HG03135 (cell line): ENCODE results near the gene TMEM131.
"Not testable (repeated sequence)": the region's sequence is repeated elsewhere in the genome, so short reads cannot be mapped to it uniquely, and the experiment has no call there.

Source experiments
- ATAC-seq: cut with Tn5 transposase; IDR thresholded peaks from one replicate; pipeline ENCODE4 v1.9.1; 2021; ENCODE audit warnings: mild to moderate bottlenecking, moderate library complexity; ENCODE audit not compliant: unreplicated experiment

The TMEM131 gene

DNA sequence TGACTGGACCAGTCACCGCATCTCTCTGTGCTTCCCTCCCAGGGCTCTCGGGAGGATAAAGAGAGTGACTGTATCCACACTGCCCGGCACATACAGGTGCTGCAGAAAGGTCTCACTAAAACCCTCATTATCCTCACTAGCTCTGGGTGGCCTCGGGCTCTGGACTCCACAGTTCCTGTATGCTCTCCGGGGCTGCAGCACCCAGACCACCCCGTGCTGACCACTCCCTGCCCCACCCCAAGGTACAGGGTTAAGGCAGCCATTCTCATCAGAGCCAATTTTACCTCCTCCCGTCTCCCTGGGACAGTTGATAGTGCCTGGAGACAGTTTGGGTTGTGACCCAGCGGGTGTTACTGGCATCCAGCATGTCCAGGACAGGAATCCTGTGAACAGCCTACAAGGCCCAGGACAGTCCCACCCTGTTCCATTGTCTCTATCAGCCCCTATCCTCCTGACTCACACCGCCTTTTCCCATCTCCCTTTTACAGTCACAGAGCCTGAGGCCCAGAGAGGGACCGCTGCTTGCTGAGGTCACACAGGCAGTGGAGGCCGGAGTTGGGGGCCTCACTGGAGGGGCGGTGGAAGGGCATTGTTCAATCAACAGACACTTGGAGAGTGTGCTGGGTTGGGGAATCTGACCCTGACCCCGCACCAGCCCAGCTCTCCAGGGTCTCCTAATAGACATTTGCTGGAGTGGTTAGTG is 280.6 kb downstream of the TMEM131 start:
- ATAC-seq: no peak

DNA sequence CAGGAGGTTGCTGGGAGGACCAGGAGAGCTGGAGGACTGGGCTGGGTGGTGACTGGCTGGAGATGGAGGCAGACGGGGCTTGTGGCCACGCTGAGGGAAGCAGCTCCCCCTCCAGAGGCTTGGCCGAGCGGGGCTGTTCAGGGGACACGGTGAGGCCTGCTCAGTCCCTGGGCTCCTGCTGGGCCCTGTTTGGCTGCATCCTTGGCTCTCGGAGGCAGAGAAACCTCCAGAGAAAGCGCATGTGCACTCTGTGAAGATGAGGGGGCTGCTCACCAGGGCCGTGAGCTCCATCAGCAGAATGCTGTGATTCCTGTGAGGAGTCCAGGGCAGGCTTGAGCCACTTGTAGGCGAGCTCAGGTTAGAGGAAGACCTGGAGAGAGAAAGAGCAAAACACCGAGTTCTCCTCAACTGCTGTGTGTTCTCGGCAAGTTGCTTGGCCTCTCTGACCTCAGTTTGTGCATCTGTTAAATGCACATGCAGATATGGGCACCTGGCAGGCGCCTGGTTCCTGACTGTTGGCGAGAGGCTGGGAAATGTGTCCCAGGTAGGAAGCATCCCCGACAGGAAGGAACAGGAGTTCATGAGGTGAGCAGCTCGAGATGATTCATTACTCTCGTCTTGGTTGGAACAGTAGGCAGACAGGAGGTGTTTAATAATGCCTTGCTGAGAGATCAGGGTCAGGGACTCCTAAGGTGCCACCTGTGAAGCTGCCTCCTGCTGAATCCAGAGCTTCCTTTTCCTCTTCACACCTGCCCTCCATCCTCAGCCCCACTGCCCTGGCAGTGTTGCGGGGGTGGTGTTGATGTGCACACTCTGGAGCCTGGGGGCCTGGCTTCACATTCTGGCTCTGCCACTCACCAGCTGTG is 281.4 kb downstream of the TMEM131 start:
- no peak for ATAC-seq

DNA sequence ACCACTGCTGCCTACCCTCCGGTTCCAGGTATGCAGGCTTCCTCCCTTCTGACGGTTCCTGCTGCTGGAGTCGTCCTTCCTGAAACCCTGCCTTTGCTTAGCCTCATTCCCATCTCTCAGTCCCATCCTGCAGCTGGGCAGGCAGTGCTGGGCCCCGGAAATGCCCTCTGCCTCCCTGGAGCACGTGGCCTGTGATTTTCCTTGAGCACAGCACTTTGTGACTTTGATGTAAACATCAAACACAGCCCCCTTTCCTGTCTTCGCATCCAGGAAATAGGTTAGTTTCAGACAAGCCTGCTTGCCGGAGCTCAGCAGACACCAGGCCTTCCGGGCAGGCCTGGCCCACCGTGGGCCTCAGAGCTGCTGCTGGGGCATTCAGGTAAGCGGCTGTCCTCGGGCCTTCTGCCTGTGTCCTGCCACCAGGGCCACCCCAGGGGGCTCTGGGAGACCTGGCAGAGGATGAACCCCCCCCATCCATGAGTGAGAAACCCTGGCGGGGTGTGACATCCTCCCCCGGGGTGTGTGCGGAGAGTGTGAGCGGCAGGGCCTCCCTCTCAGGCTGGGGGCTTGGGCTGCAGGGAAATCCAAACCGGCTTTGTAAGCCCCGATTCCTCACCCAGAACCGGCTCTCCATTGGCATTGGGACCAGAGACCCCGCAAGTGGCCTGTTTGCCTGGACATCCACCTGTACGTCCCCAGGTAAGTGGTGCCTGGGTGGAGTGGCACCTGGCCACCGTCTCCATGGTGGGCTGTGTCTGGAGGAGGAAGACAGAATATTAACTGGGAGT is 282.3 kb downstream of the TMEM131 start, which contains the start of gene ZAP70:
Gene ZAP70 (plus strand): TSS at position 281 of the 788 bp plus-strand sequence. CDS start 10,461 bp downstream, outside the sequence.
- no peak for ATAC-seq

DNA sequence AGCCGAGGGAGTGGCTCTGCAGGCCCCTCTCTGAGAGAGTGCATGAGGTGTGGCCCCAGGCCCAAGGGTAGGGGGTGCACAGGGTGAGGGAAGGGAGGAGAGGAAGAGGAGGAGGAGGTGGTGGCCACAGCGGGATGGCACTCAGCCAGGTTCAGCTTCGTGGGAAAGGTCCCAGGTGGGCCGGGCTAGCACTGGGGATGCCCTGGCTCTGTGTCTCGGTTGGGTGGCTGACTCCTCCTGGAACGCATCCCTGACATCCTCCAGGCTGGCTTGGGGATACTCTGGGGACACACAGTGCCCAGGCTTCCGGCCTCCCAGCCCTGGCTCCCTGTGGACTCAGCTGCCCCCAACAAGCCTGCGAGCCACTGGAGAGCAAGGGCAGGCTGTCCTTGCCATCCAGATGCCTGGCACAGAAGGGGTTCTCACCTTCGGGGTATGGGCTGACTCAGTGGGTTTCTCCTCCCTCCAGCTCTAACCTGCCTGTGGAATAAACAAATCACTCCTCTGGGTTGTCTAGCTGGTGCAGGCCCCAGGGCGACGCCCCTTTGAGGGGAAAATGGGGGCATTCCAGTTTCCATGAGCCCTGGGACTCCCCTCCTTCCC is 283.0 kb downstream of the TMEM131 start:
- ATAC-seq: no peak

DNA sequence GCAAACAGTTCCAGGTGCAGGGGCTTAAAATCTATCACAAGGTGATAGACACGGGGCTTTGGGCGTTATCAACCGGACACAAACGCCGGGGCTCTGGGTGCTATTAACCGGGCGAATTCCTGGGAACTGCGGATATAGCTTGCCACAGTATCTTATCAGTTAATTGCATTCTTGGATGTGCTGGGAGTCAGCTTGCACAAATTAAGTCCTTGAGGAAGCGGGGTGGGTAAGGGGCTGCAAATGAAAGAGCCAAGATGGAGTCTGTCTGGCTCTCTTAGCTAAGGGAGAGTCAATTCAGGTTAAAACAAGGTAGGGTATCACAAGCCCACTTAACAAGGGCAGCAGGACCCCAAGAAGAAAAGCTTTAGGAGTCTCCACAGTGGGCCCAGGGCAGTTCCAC is 283.6 kb downstream of the TMEM131 start:
- not testable (repeated sequence) for ATAC-seq

DNA sequence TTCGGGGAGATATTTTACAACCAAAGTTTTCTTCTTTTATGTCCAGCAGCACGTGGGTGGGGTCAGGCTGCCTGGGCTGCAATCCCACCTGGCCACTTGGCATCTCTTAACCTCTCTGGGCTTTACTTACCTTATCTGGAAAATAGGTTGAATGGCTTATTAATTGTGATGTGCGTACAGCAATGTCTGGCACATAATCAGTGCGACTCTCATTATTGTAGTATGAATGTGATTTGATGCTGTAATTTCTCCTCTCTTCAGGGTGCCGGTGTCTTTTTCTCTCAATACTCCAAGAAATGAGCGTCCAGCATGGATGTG is 284.4 kb downstream of the TMEM131 start:
- no peak for ATAC-seq

DNA sequence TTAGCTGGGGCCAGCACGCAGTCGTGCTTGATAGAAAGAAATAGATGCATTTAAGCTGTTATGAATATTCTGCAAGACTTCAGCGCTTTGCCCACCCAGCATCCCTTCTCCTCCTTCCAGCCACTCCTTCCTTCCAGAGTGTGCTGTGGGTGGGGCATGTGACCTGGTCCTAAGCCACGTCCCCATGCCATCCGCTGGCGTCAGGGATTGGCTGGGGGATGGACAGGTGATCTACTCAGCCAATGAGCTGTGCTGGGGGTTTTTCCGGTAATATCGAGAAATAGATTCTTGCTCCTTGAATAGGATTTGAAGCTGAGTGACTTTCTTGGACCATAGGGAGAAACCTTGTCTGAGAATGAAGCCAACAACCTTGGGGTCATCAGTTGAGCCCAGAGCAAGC is 287.1 kb downstream of the TMEM131 start:
- ATAC-seq: no peak

DNA sequence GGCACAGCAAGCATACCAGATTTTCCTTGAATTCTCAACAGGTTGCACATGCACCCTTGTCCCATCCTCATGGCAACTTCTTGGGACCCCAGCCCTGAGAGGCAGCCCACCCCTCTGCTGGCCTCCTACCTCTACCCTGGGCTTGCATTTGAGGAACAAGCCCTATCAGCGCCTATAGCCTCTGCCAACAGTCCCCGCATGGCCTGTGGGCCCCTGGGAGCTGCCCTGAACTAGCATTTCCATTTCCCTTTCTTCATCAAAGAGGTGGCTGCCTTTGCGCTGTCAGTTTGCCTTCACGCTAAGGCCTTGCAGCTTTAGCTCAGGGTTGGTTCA is 287.7 kb downstream of the TMEM131 start:
- ATAC-seq: no peak

DNA sequence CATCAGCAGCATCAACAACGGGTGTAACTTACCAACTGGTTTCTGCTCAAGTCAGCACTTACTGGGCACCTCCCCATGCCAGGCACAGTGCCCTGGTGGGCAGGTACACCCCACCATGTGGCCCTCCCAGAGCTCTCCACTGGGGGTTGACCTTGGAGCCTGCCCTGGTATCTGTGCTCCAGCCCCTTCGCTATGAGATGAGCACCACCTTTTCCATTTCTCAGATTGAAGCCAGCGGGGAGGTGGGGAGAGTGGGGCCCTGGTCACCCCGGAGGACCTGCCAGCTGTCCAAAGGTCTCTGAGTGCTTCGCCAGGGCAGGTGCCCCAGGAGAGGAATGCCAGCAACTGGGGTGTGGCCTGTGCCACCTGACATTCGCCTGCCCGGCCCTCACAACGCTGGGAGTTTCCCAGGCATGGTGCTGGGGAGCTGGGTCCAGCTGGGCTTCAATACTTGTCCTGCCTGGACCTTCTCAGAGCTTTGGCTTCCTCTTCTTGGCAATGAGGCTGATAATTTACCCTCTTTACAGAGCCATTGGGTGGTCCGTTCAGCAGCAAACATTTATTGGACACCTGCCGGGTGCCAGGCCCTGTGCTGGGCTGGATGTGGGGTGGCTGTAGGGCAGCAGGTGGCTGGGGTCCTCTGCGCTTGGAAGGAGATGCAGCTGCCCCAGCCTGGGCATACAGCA is 288.2 kb downstream of the TMEM131 start:
- ATAC-seq: no peak

DNA sequence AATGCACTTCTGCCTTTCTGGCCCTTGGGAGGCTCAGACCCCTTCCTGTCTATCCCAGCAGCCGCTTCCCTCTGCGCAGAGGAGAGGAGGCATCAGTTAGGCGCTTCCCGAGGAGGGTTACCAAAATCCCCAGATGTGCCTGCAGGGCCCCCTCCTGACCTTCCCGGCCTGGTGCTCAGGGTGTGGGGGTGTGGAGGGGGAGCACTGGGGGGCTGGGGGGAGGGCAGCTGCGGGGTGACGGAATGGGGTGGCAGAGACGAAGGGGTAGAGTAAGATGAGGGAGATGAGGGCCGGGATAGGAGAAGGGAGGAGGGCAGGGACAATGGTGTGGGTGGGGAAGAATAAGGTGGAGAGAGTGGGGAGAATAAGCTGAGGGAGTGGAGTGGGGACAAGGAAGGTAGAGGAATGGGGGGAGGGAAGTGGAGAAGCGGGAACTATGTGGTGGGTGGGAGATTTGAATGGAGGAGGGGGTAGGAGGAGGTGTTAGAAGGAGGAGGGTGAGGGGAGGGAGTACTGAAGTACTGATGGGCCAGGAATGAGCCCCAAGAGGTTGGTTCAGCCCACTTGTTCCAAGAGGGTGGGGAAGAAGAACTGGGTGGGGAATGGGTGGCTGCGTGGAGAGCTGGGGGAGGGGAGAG is 288.9 kb downstream of the TMEM131 start:
- ATAC-seq: no peak
